DND-41 (cell line): ENCODE measurements around the gene TBC1D1.

ENCODE experiments used
- EZH2 ChIP-seq: IDR thresholded peaks from 3 replicates; pipeline ENCODE4 v1.6.1; 2012; ENCODE audit warnings: borderline replicate concordance, low read depth, mild to moderate bottlenecking, moderate library complexity, low read length, inconsistent platforms; ENCODE audit not compliant: severe bottlenecking
- TF ChIP-seq, protein P1 (sequence below): IDR thresholded peaks from 2 replicates; pipeline ENCODE4 v1.5.1; 2012; ENCODE audit warnings: borderline replicate concordance, low read length, moderate library complexity, mild to moderate bottlenecking; ENCODE audit not compliant: poor library complexity, severe bottlenecking; ENCODE audit errors: extremely low read depth

DNA sequence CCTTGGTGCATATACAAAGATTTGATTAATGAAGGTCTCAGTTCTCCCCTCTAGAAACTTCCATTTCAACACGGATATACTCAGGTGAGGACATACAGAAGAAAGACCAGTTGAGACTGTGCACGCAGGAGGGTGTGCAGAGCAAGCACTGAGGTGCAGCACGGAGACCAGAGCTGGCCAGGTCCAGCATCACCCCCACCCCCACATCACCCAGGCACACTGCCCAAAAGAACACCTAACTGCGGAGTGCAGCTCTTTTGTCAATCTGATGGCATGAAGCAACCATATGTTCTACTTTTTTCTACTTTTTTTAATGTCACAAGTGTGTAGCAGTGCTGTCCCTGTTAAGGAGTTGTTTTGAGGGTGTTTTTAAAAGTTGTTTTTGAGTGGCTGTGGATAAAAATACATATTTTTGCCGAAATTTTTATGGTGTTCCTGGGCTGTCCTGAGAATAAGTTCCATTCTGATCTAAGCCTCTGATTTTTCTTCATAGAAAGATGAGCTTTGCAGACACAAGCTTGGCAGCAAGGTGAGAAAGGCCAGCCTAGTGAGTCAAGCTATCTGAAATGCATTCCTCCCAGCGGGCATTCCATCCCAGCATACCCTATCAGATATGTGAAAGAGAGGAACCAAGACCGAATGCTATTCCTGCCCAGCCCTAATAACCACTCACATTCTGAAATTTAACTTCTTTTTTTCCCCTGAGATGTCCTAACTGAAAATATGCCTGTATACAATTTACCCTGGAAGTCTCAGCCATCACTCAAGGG, 243.0 kb downstream of the TBC1D1 start:
- TF ChIP-seq, protein P1, sequence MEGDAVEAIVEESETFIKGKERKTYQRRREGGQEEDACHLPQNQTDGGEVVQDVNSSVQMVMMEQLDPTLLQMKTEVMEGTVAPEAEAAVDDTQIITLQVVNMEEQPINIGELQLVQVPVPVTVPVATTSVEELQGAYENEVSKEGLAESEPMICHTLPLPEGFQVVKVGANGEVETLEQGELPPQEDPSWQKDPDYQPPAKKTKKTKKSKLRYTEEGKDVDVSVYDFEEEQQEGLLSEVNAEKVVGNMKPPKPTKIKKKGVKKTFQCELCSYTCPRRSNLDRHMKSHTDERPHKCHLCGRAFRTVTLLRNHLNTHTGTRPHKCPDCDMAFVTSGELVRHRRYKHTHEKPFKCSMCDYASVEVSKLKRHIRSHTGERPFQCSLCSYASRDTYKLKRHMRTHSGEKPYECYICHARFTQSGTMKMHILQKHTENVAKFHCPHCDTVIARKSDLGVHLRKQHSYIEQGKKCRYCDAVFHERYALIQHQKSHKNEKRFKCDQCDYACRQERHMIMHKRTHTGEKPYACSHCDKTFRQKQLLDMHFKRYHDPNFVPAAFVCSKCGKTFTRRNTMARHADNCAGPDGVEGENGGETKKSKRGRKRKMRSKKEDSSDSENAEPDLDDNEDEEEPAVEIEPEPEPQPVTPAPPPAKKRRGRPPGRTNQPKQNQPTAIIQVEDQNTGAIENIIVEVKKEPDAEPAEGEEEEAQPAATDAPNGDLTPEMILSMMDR = no peak
- no peak for TF ChIP-seq EZH2
